ENCODE measurements around the gene MTF2. TPM values are rescaled to one million over a fixed set of nuclear protein-coding genes. Genes with fewer than 3 reads are reported as not detected.
A peak's percentile ranks its signal among the peaks of the same experiment; 100 is the strongest.
"Not testable (repeated sequence)": the region's sequence is repeated elsewhere in the genome, so short reads cannot be mapped to it uniquely, and the experiment has no call there.

Gene MTF2
- polyA plus RNA-seq, 1 donor from 2014 or later, result 60.7 TPM

DNA sequence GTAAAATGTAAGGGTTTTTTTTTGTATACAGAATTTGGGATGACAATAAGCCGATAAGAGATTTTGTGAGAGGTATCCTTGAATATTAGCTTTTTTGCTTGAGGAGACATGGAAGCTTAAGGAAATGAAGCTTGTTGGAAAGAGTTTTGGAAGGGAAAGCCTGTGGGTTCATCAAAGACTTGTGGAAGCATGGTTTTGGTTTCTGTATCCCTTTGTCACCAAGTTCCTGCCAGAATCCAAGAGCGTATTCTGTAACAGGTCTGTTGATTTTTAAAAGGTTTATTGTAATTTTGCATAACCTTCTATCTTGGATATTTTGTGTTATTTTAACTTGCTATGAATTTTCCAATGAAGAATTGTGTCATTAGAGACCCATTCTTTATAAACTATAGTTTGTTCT lies 63.1 kb downstream of the MTF2 start:
- peaks cover 6% of the 10 kb centered on the region for H3K36me3 Mint-ChIP-seq
- no peaks in the 10 kb centered on the region for H3K27me3 Mint-ChIP-seq
- H3K4me3 Mint-ChIP-seq, result no peak overlapping the region
- no peaks in the 10 kb centered on the region for H3K9me3 Mint-ChIP-seq
- peaks cover 0 to 8% (median 2%) of the 10 kb centered on the region in 3 donors for H3K4me1 Mint-ChIP-seq
- H3K27ac Mint-ChIP-seq, result no peak overlapping the region

DNA sequence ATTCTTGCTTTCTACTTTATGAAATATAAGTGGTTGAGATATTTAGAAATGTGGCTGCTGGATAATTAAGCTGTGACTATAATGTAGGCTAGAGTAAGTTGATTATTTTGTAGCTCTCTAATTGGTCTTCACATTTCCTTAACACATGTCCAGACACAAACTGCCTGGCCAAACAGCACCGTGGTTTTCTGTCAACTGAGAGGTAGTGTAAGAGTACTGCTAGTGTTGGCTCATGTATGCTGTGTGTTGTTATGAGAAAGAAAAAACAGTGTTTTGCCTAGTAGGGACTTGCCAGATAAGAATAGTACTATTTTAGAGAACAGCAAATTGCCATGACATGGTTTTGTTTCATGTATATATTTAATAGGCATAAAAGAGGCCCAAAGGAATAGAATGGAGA lies 64.1 kb downstream of the MTF2 start:
- no peaks in the 10 kb centered on the region for H3K27me3 Mint-ChIP-seq

DNA sequence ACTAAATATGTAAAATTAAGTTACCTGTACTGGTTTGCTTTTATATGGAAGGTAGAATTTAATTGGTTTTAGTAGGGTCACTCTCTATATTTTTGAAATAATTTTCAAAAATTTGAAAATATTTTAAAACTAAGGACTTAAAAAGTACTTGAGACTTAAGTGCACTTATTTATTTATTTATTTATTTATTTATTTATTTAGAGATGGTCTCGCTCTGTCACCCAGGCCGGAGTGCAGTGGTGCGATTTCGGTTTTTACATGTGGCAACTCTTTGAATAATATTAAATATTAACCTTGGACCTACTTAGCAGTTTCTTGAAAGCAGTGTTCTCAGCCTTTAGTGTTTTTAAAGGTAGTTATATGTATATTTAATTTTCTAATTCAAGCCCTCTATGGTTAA lies 64.7 kb downstream of the MTF2 start:
- H3K4me1 Mint-ChIP-seq, result peaks cover 2 to 8% (median 2%) of the 10 kb centered on the region in 3 donors

More for the DNA sequence above, 64.1 kb downstream of the MTF2 start:
- Mint-ChIP-seq H3K36me3 (peaks cover 6% of the 10 kb centered on the region), H3K4me3 (no peak overlapping the region), H3K9me3 (no peaks in the 10 kb centered on the region), H3K4me1 (peaks cover 0 to 8% (median 2%) of the 10 kb centered on the region in 3 donors), H3K27ac (peak overlapping the region in 1 of 3 donors; percentile 43)

DNA sequence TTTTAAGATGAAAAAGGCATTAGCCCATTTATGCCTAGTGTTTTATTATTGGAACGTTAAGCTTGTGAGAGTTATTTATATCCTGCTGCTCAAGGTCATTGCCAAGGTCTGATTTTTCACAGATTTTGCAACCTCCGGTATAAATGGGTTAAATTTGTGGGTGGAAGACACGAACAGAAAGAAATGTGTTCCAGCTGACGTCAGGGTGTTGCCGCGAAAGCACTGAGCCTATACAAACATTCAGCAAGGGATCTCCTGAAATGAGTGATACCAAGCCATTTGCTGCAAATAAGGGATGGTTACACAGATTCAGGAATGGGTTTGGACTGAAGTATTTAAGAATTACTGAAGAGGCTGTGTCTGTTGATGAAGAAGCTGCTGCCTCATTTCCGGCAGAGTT lies 68.9 kb downstream of the MTF2 start:
- Mint-ChIP-seq H3K9me3 (no peaks in the 10 kb centered on the region), H3K4me1 (peaks cover 0 to 4% (median 0%) of the 10 kb centered on the region in 3 donors), H3K27ac (peak overlapping the region in 1 of 3 donors; percentile 9), H3K36me3 (peaks cover 21% of the 10 kb centered on the region), H3K4me3 (no peak overlapping the region), H3K27me3 (no peaks in the 10 kb centered on the region)

More for the DNA sequence above, 64.7 kb downstream of the MTF2 start:
- Mint-ChIP-seq H3K36me3 (peaks cover 5% of the 10 kb centered on the region), H3K27ac (no peak overlapping the region), H3K27me3 (no peaks in the 10 kb centered on the region), H3K4me3 (no peak overlapping the region), H3K9me3 (no peaks in the 10 kb centered on the region)

DNA sequence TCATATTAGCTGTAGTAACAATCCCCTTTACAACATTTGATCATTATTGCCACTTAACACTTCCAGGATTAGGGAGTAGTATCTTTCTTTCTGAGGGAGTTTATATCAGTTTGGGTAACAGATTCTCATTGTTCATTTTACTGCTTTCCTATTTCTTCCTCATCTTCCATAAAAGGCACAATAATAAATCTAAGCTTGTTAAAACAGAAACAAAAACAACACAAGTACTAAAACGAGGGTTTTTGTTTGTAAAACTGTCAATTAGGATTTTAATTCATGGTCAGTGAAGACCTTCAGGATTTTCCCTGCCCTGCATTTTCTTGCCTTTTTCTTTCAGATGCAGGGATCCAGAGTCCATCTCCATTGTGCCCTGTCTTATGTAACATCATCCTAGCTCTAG lies 71.6 kb downstream of the MTF2 start:
- H3K9me3 Mint-ChIP-seq, result no peaks in the 10 kb centered on the region
- H3K27ac Mint-ChIP-seq, result peak overlapping the region in 1 of 3 donors; percentile 25
- H3K4me1 Mint-ChIP-seq, result peaks cover 0 to 4% (median 0%) of the 10 kb centered on the region in 3 donors
- no peaks in the 10 kb centered on the region for H3K27me3 Mint-ChIP-seq
- H3K4me3 Mint-ChIP-seq, result no peak overlapping the region
- peaks cover 21% of the 10 kb centered on the region for H3K36me3 Mint-ChIP-seq

DNA sequence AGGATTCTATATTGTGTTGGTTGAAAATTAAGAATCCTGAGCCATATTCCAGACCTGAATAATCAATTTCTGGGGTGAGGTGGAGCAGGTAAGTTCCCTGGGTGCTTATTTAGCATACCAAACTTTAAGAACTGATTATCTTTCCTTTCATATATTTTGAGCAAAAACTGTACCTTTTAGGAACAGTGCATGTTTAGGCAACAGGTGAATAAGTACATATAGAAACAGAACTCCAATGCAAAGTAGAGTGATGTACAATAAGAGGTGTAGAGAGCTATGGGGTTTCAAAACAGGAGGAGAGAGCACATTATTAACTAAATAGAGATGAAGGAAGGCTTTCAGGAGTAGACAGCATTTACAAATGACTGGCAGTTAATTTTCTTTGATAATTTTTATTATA lies 72.4 kb downstream of the MTF2 start:
- peaks cover 0 to 4% (median 0%) of the 10 kb centered on the region in 3 donors for H3K4me1 Mint-ChIP-seq
- H3K27ac Mint-ChIP-seq, result no peak overlapping the region
- no peaks in the 10 kb centered on the region for H3K9me3 Mint-ChIP-seq
- no peak overlapping the region for H3K4me3 Mint-ChIP-seq
- H3K36me3 Mint-ChIP-seq, result peaks cover 21% of the 10 kb centered on the region
- no peaks in the 10 kb centered on the region for H3K27me3 Mint-ChIP-seq

DNA sequence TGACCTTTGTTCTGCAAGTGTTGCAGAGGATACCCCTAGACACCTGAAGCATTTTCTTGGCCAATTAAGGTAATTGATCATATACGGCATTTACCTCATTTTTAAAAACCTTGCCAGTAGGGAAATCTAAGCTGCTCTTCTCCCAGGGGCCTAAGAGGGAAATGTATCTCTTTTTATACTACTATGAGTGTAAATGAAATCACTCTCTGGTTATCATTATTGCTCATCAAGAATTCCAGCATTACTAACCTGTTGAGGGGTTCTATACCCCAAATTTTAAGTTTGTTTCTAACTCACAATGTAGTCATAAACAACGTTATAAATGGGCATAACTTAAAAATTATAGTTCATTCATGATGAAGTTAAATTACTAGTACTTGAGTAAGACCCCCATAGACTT lies 73.8 kb downstream of the MTF2 start:
- Mint-ChIP-seq H3K27me3 (no peaks in the 10 kb centered on the region), H3K27ac (no peak overlapping the region), H3K4me3 (no peak overlapping the region), H3K9me3 (no peaks in the 10 kb centered on the region), H3K36me3 (peaks cover 17% of the 10 kb centered on the region), H3K4me1 (peaks cover 0 to 4% (median 0%) of the 10 kb centered on the region in 3 donors)

DNA sequence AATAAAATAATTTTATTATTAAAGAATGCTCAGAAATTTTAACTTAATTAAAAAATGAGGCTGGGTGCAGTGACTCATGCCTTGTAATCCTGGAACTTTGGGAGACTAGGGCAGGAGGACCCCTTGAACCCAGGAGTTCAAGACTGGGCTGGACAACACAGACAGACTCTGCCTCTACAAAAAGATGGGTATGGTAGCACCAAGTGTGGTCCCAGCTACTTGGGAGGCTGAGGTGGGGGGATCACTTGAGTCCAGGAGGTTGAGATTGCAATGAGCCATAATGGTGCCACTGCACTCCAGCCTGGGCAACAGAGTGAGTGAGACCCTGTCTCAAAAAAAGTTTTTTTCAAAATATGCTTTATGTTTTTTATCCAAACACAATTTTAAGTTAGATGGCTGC lies 75.8 kb downstream of the MTF2 start:
- no peaks in the 10 kb centered on the region for H3K9me3 Mint-ChIP-seq
- H3K27me3 Mint-ChIP-seq, result no peaks in the 10 kb centered on the region
- peaks cover 9% of the 10 kb centered on the region for H3K36me3 Mint-ChIP-seq
- H3K4me1 Mint-ChIP-seq, result peaks cover 0 to 5% (median 2%) of the 10 kb centered on the region in 3 donors
- H3K4me3 Mint-ChIP-seq, result no peak overlapping the region
- no peak overlapping the region for H3K27ac Mint-ChIP-seq

DNA sequence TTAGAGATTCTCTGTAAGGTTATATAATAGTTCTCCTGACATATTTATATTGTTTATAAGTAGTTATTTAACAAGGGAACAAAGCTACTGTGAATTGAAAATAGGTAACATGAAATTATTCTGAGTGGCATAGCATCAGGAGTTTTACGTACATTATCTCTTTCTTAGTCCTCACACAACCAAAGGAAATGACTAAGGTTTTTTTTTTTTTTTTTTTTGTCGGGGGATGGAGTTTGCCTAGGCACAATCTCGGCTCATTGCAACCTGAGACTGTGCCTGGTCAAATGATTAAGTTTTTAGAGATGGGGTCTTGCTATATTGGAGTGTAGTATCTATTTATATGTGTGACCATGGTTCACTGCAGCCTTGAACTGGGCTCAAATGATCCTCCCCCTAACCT lies 76.3 kb downstream of the MTF2 start:
- H3K27me3 Mint-ChIP-seq, result no peaks in the 10 kb centered on the region
- peak overlapping the region in 1 of 3 donors; percentile 86 for H3K27ac Mint-ChIP-seq
- peaks cover 2 to 5% (median 4%) of the 10 kb centered on the region in 3 donors for H3K4me1 Mint-ChIP-seq
- H3K9me3 Mint-ChIP-seq, result no peaks in the 10 kb centered on the region
- H3K4me3 Mint-ChIP-seq, result no peak overlapping the region
- H3K36me3 Mint-ChIP-seq, result peaks cover 7% of the 10 kb centered on the region

DNA sequence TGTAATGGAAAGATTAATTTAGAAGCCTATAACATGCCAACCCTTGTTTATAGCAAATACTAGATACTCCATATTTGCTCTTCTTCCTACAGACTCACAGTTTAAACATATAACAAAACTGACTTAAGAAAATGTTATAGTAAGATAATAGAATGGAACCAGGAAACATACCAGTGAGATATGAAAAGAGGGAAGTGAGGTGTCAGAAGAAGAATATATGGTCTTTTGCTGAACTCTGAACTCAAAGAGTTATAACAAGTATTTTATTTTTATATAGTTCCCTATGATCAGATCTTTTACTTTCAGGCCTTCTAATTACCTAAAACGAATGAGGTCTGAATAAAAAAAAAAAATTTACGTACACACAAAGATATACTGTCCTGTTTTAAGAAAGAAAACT lies 80.3 kb downstream of the MTF2 start:
- Mint-ChIP-seq H3K9me3 (no peaks in the 10 kb centered on the region), H3K27me3 (no peaks in the 10 kb centered on the region), H3K27ac (no peak overlapping the region), H3K4me3 (no peak overlapping the region), H3K4me1 (peaks cover 9 to 18% (median 10%) of the 10 kb centered on the region in 3 donors), H3K36me3 (peaks cover 2% of the 10 kb centered on the region)

DNA sequence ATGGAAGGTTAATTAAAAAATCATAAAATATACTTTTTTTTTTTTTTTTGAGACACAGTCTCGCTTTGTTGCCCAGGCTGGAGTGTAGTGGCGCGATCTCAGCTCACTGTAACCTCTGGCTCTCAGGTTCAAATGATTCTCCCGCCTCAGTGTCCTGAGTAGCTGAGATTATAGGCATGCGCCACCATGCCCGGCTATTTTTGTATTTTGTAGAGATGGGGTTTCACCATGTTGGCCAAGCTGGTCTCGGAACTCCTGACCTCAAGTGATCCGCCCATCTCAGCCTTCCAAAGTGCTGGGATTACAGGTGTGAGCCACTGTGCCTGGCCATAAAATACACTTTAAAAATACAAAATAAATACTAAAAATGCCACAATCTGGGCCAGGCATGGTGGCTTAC lies 84.2 kb downstream of the MTF2 start:
- peaks cover 11% of the 10 kb centered on the region for H3K36me3 Mint-ChIP-seq

DNA sequence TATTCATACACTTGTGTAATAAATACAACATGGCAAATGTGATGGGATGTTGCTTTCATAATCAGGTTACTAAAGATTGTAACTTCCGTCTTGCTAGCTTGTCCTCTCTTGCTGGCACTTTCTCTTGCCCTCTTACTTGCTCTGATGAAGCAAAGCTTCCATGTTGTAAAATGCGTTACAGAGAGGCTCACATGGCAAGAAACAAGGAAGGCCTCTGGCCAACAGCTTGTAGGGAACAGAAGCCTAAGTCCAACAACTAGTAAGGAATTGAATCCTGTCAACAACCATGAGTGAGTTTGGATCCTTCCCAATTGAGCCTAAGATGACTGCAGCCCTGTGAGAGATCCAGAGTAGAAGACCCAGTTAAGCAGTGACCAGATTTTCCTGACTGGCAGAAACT lies 85.7 kb downstream of the MTF2 start:
- Mint-ChIP-seq H3K27ac (peak overlapping the region in 1 of 3 donors; percentile 1), H3K4me3 (no peak overlapping the region)

More for the DNA sequence above, 84.2 kb downstream of the MTF2 start:
- not testable (repeated sequence) for H3K4me3 Mint-ChIP-seq, H3K27ac Mint-ChIP-seq, H3K27me3 Mint-ChIP-seq, H3K9me3 Mint-ChIP-seq
- H3K4me1 Mint-ChIP-seq, result peaks cover 23 to 39% (median 26%) of the 10 kb centered on the region in 3 donors

DNA sequence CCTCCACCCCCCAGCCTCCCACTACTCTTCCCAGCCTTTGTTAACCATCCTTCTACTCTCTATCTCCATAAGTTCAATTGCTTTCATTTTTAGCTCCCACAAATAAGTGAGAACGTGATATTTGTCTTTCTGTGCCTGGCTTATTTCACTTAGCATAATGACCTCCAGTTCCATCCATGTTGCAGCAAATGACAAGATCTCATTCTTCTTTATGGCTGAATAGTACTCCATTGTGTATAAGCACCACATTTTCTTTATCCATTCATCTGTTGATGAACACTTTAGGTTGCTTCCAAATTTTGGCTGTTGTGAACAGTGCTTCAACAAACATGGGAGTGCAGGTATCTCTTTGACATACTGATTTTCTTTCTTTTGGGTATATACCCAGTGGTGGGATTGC lies 86.8 kb downstream of the MTF2 start:
- not testable (repeated sequence) for H3K9me3 Mint-ChIP-seq, H3K4me3 Mint-ChIP-seq, H3K27me3 Mint-ChIP-seq, H3K27ac Mint-ChIP-seq
- peaks cover 33 to 42% (median 35%) of the 10 kb centered on the region in 3 donors for H3K4me1 Mint-ChIP-seq
- H3K36me3 Mint-ChIP-seq, result peaks cover 14% of the 10 kb centered on the region

More for the DNA sequence above, 85.7 kb downstream of the MTF2 start:
- no peaks in the 10 kb centered on the region for H3K27me3 Mint-ChIP-seq
- peaks cover 35 to 41% (median 35%) of the 10 kb centered on the region in 3 donors for H3K4me1 Mint-ChIP-seq
- peaks cover 0 to 8% (median 0%) of the 10 kb centered on the region in 3 donors for H3K9me3 Mint-ChIP-seq
- H3K36me3 Mint-ChIP-seq, result peaks cover 16% of the 10 kb centered on the region

DNA sequence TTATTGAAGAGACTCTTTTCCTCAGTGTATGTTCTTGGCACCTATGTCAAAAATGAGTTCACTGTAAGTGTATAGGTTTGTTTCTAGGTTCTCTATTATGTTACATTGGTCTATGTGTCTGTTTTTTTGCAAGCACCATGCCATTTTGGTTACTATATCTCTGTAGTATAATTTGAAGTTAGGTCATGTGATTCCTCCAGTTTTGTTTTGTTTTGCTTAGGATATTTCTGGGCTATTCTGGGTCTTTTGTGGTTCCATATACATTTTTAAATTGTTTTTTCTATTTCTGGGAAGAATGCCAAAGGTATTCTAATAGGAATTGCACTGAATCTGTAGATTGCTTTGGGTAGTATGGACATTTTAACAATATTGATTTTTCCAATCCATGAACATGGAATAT lies 87.9 kb downstream of the MTF2 start:
- peak overlapping the region in 1 of 3 donors; percentile 3 for H3K27ac Mint-ChIP-seq
- H3K36me3 Mint-ChIP-seq, result peaks cover 18% of the 10 kb centered on the region
- H3K4me3 Mint-ChIP-seq, result no peak overlapping the region

DNA sequence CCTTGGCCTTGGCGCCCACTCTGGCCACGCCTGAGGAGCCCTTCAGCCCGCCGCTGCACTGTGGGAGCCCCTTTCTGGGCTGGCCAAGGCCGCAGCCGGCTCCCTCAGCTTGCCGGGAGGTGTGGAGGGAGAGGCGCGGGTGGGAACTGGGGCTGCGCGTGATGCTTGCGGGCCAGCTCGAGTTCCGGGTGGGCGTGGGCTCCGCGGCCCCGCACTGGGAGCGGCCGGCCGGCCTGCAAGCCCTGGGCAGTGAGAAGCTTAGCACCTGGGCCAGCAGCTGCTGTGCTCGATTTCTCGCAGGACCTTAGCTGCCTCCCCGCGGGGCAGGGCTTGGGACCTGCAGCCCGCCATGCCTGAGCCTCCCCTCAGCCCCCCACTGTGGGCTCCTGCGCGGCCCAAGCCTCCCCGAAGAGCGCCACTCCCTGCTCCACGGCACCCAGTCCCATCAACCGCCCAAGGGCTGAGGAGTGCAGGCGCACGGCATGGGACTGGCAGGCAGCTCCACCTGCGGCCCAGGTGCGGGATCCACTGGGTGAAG lies 91.1 kb downstream of the MTF2 start:
- not testable (repeated sequence) for H3K27me3 Mint-ChIP-seq, H3K27ac Mint-ChIP-seq, H3K9me3 Mint-ChIP-seq, H3K4me3 Mint-ChIP-seq
- peaks cover 47 to 55% (median 50%) of the 10 kb centered on the region in 3 donors for H3K4me1 Mint-ChIP-seq
- H3K36me3 Mint-ChIP-seq, result peaks cover 21% of the 10 kb centered on the region

More for the DNA sequence above, 87.9 kb downstream of the MTF2 start:
- Mint-ChIP-seq H3K27me3 (no peaks in the 10 kb centered on the region), H3K4me1 (peaks cover 41 to 45% (median 44%) of the 10 kb centered on the region in 3 donors), H3K9me3 (peaks cover 0 to 8% (median 2%) of the 10 kb centered on the region in 3 donors)

DNA sequence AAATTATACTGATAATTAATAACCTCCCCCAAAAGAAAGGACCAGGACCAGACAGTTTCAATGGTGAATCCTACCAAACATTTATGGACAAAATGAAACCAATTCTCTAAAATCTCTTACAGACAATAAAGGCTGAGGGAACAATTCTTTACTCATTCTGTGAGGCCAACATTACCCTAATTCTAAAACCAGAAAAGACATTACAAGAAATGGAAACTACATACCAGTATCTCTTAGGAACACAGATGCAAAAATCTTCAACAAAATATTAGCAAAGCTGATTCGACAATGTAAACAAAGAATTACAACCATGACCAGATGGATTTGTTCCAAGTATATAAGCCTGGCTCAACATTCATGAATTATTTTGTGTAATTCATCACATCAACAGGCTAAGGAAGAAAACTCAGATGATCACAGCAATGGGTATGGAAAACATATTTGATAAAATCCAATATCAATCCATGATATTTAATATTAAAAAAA lies 92.5 kb downstream of the MTF2 start:
- Mint-ChIP-seq H3K36me3 (peaks cover 24% of the 10 kb centered on the region), H3K9me3 (peaks cover 0 to 4% (median 4%) of the 10 kb centered on the region in 3 donors), H3K27ac (no peak overlapping the region), H3K4me1 (peaks cover 47 to 54% (median 50%) of the 10 kb centered on the region in 3 donors), H3K27me3 (no peaks in the 10 kb centered on the region), H3K4me3 (peak overlapping the region in 2 of 4 donors; percentile 73 to 89)

Data from IgD-negative memory B cell (primary cell).